UCSD-AML1 (cell line): ENCODE data around the gene ACSS3.

Source experiments
- DNase-seq: peaks from one replicate; lab custom pipeline; 2025; ENCODE audit not compliant: unreplicated experiment; lab: John Stamatoyannopoulos, UW

ACSS3 gene

GRCh38 chr12:81294325-81295190 is 216.7 kb downstream of the ACSS3 start:
- DNase-seq: no peak

GRCh38 chr12:81295251-81295650 is 217.4 kb downstream of the ACSS3 start:
- DNase-seq: no peak

GRCh38 chr12:81296556-81297305 is 218.9 kb downstream of the ACSS3 start:
- no peak for DNase-seq

- DNase-seq: no peak
Observed at GRCh38 chr12:81297601-81298000, 219.7 kb downstream of the ACSS3 start.

GRCh38 chr12:81300454-81300853 is 222.6 kb downstream of the ACSS3 start:
- no peak for DNase-seq

GRCh38 chr12:81303935-81304334 is 226.1 kb downstream of the ACSS3 start:
- DNase-seq: no peak
